Calu3 (cell line): Measurements from ENCODE around the gene ITGB7. TPM values are rescaled to one million over a fixed set of nuclear protein-coding genes. Genes with fewer than 3 reads are reported as not detected.
A peak's percentile ranks its signal among the peaks of the same experiment; 100 is the strongest.

ENCODE experiments used
- BruUV-seq: library from RNA; stranded (reverse); fragments of 400-500 nt; replicated peaks from 2 replicates; lab custom pipeline; 2021; lab: Mats Ljungman, UMichigan
- CTCF ChIA-PET: fragments of 300-600 bp; sonication (Branson Sonifier 250); formaldehyde crosslinking; loops from one replicate; lab custom pipeline; 2022; ENCODE audit warnings: antibody characterized with exemption; lab: Charles Lee
- DNase-seq: peaks from one replicate; pipeline ENCODE4 v3.0.0; 2022
- H3K27ac Mint-ChIP-seq: one replicate; pipeline ENCODE4 v1.8.0; 2022; ENCODE audit warnings: mixed read lengths; ENCODE audit not compliant: unreplicated experiment
- H3K27me3 Mint-ChIP-seq: one replicate; pipeline ENCODE4 v1.8.0; 2022; ENCODE audit warnings: mixed read lengths; ENCODE audit not compliant: unreplicated experiment
- H3K36me3 Mint-ChIP-seq: one replicate; pipeline ENCODE4 v1.8.0; 2022; ENCODE audit warnings: mild to moderate bottlenecking, moderate library complexity, mixed read lengths; ENCODE audit not compliant: insufficient read depth, unreplicated experiment
- H3K4me1 Mint-ChIP-seq: one replicate; pipeline ENCODE4 v1.8.0; 2022; ENCODE audit warnings: mild to moderate bottlenecking, low read depth, mixed read lengths; ENCODE audit not compliant: unreplicated experiment
- H3K4me3 Mint-ChIP-seq: one replicate; pipeline ENCODE4 v1.8.0; 2022; ENCODE audit warnings: mild to moderate bottlenecking, low read depth, moderate library complexity, mixed read lengths; ENCODE audit not compliant: unreplicated experiment
- H3K9me3 Mint-ChIP-seq: one replicate; pipeline ENCODE4 v1.8.0; 2022; ENCODE audit warnings: low read depth, mixed read lengths; ENCODE audit not compliant: unreplicated experiment
- intact Hi-C: fragments of 100-400 bp; cut with micrococcal nuclease; formaldehyde crosslinking; loops from one replicate; pipeline ENCODE4 v1.10.0; 2022; ENCODE audit not compliant: unreplicated experiment
- total RNA-seq: library from RNA; stranded (reverse); gene quantifications from 2 replicates; pipeline ENCODE4 v1.2.3, GENCODE V29; 2022
- TF ChIP-seq, protein P1 (sequence below): fragments of 200-600 bp; IDR thresholded peaks from one replicate; pipeline ENCODE4 v1.8.0; 2022; ENCODE audit warnings: antibody characterized with exemption; ENCODE audit not compliant: unreplicated experiment

The ITGB7 gene
- total RNA-seq, 1 experiment from 2014 or later = 4.3 TPM

DNA sequence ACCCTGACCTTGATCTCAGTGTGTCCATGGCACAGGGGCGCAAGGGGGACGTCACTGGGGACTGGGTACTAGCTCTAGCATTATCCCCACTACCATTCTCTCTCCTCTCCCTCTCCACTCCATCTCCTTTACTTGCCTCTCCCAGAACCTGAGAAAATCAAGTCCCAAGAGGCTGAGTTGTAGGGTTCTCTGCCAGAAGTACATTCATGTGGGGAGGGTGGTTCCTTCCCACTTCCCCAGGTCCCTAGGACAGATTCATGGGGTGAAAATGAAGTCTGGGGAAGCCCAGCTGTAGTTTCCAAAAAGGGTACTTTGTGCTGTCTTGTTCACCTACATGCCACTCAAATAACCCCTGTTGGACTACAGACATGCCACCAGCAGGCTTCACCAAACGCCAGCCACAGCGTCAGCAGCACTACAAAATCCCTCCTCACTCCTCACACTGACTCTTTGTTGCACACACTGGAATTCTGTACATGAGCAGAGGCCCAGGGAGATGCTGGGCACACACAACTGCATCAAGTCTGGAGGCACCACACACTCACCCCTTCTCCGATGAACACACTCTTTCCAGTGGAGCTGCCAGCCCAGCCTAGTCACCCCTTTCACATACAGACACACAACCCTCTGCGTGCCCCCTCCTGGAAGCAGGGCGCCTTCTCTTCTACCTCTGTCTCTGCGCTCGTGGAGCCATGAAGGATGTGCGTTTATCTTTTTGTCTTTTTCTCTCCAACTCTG lies 18.0 kb upstream of the ITGB7 start:
- TF ChIP-seq, protein P1, sequence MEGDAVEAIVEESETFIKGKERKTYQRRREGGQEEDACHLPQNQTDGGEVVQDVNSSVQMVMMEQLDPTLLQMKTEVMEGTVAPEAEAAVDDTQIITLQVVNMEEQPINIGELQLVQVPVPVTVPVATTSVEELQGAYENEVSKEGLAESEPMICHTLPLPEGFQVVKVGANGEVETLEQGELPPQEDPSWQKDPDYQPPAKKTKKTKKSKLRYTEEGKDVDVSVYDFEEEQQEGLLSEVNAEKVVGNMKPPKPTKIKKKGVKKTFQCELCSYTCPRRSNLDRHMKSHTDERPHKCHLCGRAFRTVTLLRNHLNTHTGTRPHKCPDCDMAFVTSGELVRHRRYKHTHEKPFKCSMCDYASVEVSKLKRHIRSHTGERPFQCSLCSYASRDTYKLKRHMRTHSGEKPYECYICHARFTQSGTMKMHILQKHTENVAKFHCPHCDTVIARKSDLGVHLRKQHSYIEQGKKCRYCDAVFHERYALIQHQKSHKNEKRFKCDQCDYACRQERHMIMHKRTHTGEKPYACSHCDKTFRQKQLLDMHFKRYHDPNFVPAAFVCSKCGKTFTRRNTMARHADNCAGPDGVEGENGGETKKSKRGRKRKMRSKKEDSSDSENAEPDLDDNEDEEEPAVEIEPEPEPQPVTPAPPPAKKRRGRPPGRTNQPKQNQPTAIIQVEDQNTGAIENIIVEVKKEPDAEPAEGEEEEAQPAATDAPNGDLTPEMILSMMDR = no peak
- Mint-ChIP-seq H3K4me1 (peaks cover 76% of the 10 kb centered on the region), H3K9me3 (no peaks in the 10 kb centered on the region), H3K27me3 (no peaks in the 10 kb centered on the region), H3K4me3 (peak overlapping the region; percentile 22), H3K27ac (no peak overlapping the region), H3K36me3 (peaks cover 40% of the 10 kb centered on the region)
- CTCF ChIA-PET = no interaction called here
- intact Hi-C loops = no loop called here
- DNase-seq = no peak
- no TSS peak for BruUV-seq

DNA sequence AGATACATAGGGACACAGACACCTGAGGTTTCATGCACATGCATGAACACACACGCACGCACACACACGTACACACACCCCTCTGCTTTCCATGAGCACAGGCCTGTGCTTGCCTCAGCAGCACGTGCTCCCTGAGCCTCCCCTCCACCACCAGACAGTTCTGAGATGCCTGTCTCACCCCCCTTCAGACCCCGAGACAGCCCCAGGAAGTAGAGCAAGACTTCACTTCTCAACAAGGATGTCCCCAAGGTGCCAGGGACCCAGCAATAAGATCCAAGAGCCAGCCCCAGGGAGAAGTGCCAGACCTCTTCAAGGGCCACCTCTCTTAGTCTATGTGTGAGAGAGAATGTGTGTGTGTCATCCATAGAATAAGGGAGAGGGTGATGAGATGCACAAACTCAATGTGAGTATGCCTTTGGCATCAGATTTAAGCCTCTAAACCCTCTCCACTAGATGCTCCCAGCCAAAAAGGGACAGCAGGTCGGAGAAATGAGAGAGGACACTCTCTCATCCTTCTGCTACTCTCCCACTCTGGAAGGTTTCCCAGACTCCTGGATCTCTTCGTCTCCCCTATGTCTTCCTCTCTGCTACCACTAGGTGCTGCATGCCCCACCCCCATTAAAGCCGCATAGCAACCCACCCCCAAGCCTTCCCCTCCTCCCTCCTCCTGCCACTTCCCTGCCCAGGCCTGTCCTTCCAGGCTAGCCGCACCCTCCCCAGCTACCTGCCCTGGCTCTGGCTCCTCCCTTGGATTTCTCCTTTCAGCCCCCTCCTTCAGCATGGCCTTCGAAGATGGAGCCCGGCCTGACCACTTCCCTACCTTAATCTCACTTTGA lies 17.2 kb upstream of the ITGB7 start:
- Mint-ChIP-seq H3K36me3 (peaks cover 40% of the 10 kb centered on the region), H3K27ac (no peak overlapping the region), H3K4me3 (no peak overlapping the region), H3K27me3 (no peaks in the 10 kb centered on the region), H3K4me1 (peaks cover 72% of the 10 kb centered on the region), H3K9me3 (no peaks in the 10 kb centered on the region)
- intact Hi-C loops = no loop called here
- DNase-seq = peak; percentile 38
- CTCF ChIA-PET = no interaction called here
- no TSS peak for BruUV-seq
- TF ChIP-seq, protein P1 = no peak

DNA sequence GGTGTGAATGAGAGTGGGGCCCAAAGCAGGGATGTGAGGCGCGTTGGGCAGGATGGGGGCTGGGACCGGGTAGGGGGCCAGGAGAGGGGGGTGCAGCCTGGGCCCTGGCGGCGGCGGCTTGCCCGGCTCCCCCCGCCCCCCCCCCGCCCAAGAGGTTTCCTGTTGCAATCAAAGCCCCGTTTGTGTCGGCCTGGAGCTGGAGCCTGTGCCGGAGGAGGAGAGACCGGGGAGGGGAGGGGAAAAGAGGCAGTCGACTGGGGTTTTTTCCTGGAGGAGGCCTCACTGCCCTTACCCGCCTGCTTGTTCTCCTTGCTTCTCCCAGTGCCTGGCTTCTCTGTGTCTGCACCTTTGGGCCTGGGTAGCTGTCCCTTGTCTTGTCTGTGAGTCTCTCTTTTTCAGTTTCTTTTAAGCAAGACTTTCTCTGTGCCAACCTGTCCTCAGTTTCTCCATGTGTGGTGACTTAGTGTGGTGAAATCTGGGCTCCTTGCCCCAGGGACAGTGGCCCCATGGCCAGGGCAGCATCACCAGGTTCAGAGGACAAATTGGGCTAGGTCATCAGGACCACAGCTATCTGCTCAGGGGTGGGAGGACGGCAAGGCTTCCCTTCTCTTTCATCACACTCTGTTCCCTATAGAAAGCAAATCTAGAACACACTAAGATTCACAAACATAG lies 16.5 kb upstream of the ITGB7 start:
- CTCF ChIA-PET = interaction anchor here (0.6 to 0.7 kb wide), 2 partner anchors 45 to 129 kb away, joined by 4 to 5 read pairs; partner anchors contain the start of gene ESPL1
- BruUV-seq = no TSS peak
- Mint-ChIP-seq H3K9me3 (no peaks in the 10 kb centered on the region), H3K27me3 (no peaks in the 10 kb centered on the region), H3K4me3 (no peak overlapping the region), H3K4me1 (peaks cover 68% of the 10 kb centered on the region), H3K36me3 (peaks cover 38% of the 10 kb centered on the region), H3K27ac (no peak overlapping the region)
- TF ChIP-seq, protein P1 = no peak
- intact Hi-C loops = no loop called here
- peak; percentile 30 for DNase-seq

DNA sequence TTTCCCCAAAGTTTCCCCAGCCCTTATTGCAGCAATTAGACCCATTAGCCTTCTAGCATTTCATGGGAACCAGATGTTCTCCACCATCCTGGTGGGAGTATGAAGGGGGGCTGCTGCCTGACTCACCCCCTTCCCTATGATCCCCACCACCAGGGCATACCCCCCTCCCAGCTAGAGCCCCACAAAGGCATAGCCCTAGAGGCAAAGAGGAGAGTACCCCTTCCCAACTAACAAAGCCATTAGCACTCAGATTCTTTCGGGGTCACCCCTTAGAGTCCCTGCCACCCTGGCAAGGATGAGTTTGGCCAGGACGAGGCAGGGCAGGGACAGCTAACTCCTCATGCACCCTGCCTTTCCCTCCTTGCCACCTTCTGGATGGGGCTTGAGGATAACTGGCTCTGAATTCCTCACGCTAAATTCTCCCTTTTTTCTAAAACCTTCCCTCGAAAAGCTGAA lies 15.8 kb upstream of the ITGB7 start:
- no peak overlapping the region for H3K4me3 Mint-ChIP-seq
- CTCF ChIA-PET = no interaction called here
- H3K27ac Mint-ChIP-seq = peak overlapping the region; percentile 82
- TF ChIP-seq, protein P1 = no peak
- BruUV-seq = no TSS peak
- no peaks in the 10 kb centered on the region for H3K9me3 Mint-ChIP-seq
- no peak for DNase-seq
- peaks cover 62% of the 10 kb centered on the region for H3K4me1 Mint-ChIP-seq
- intact Hi-C loops = no loop called here
- H3K27me3 Mint-ChIP-seq = no peaks in the 10 kb centered on the region
- peaks cover 38% of the 10 kb centered on the region for H3K36me3 Mint-ChIP-seq
